Activated CD8-positive, alpha-beta memory T cell treated with anti-CD3 and anti-CD28 coated beads for 36 hours (primary cell): ENCODE measurements around the gene NOC4L. TPM values are rescaled to one million over a fixed set of nuclear protein-coding genes. Genes with fewer than 3 reads are reported as not detected.
"Not testable (repeated sequence)": the region's sequence is repeated elsewhere in the genome, so short reads cannot be mapped to it uniquely, and the experiment has no call there.

ENCODE experiments used
- CTCF ChIA-PET: fragments of 350-600 bp; sonication (Branson Sonifier 250); formaldehyde crosslinking; loops from one replicate; lab custom pipeline; 2021; ENCODE audit warnings: antibody characterized with exemption; lab: Charles Lee
- POLR2A ChIA-PET: fragments of 350-600 bp; sonication (Branson Sonifier 250); formaldehyde crosslinking; loops from one replicate; lab custom pipeline; 2021; ENCODE audit warnings: antibody characterized with exemption; lab: Charles Lee
- total RNA-seq, 2 experiments: library from RNA; stranded (reverse); gene quantifications; one replicate each; pipeline ENCODE4 v1.2.3, GENCODE V29; 2021

The NOC4L gene
- total RNA-seq, 2 experiments from 2014 or later, result 57.2 to 59.9 TPM

DNA sequence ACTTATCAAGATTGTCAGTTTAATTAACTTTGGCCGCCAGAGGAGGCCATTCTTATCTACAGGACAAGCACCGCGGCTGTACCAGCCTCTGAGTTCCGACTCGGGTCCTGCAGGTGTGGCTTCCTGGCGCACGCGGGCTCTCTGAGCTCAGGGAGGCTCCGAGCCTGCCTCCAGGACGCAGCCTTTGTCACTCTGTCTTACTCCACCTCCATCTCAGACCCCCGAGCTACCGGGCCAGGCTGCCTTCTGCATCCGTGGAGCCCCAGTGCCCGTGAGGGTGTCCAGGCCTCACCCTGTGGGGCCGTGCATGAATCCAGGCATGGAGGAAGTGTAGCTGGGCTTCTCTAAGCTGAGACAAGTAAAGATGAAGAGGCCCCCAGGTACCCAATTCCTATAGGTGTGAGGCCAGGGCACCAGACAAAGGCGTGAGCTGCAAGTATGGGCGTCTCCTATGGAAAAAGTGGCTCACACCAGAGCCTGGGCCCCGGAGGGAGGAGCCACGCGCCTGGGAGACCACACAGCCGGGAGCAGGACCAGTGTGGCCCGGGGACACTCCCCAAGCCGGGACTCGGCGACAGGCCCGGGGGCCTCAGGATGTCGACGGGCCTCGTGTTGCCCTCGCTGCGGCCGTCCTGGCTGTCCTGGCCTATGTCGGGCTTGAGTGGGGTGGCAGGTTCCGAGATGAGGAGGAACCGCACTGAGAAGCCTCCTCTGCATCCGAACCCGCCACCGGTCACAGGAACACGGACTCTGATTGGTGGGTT, 42.8 kb downstream of the NOC4L start:
- CTCF ChIA-PET, result interaction anchor here (1.0 kb wide), 1 partner anchor 34 kb away, joined by 3 read pairs; no protein-coding TSS in a partner anchor
- POLR2A ChIA-PET, result interaction anchor here (0.5 kb wide), 1 partner anchor 49 kb away, joined by 3 read pairs; no protein-coding TSS in a partner anchor

DNA sequence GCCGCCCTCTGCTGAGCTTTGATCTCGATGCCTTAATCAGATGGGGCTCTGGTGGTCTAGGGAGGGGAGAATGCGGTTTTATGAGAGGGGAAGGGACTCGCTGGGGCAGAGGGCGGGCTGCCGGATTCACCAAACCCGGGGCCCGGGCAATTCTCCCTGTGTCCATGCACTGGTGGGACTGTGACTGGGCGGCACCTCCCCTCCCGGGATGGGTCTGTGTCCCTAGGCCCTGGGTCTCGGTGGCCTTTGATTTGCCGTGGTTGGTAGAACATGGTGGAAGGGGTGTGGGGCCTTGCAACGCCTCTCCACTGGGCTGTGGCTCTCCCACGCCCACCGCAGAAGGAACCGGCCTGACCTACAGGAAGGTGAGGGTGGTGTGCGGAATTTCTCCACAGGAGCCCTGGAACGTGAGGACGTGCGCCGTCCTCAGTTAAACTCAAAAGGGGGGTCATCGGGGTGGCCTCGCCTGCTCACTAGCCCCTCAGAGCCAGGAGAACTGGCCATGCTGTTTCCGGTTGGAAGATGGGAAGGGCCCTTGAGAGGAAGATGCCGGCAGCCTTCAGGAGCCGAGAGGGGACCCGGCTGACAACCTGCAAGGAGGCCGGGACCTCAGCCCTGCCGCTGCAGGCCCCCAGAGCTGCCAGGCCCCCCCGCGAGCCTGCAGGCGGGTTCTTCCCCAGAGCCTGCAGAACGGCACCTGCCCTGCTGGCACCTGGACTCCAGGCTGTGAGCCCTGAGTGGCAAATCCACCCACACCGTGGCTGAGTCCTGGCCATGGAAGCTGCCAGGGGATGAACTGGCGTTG, 43.6 kb downstream of the NOC4L start:
- CTCF ChIA-PET, result interaction anchor here (1.0 kb wide), 1 partner anchor 34 kb away, joined by 3 read pairs; no protein-coding TSS in a partner anchor
- POLR2A ChIA-PET, result interaction anchor here (0.5 kb wide), 1 partner anchor 50 kb away, joined by 3 read pairs; no protein-coding TSS in a partner anchor

DNA sequence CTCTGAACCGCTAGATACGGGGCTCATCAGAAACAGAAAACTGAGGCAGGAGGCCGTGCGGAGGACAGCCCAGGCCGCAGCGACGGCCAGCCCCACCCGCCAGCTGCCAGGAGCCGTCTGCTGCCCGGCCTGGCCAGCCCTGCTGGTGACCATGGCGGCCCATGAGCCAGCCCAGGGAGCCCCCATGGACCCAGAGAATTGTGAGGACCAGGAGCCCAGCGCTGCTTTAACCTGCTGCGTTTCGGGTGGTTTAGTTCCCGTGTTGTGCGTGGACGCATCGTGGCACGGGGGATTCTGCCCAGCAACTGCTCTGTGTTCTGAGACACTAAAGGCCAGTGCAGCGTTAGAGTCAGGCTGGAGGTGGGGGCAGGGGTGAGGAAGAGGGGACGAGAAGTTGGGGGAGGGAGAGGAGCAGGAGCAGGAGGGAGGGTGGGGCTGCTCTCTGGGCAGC, 44.2 kb downstream of the NOC4L start:
- ChIA-PET POLR2A (no interaction called here), CTCF (interaction anchor here (1.0 to 1.5 kb wide), 2 partner anchors 35 to 36 kb away, joined by 3 read pairs; no protein-coding TSS in a partner anchor)

DNA sequence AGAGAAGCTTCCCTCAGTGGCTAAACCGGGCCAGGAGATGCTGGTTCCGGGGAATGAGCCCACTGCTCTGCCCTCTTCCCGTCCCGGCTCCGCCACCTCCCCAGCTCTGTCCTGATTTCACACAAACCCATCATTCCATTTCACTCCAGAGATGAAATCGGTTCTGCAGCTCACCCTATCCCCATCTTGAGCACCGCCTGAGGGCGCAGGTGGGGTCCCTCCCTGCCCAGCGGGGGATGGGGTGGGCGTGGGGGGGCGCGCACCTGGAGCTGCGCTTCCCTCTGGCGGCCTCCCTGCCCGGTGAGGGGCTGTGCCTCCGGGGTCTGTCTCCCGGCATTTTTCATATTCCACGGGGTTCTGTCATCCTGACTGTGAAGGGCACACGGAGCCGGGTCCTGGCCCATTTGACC, 44.7 kb downstream of the NOC4L start:
- POLR2A ChIA-PET, result interaction anchor here (0.6 kb wide), 1 partner anchor 10 kb away, joined by 3 read pairs; no protein-coding TSS in a partner anchor
- CTCF ChIA-PET, result interaction anchor here (1.5 kb wide), 1 partner anchor 36 kb away, joined by 3 read pairs; no protein-coding TSS in a partner anchor

DNA sequence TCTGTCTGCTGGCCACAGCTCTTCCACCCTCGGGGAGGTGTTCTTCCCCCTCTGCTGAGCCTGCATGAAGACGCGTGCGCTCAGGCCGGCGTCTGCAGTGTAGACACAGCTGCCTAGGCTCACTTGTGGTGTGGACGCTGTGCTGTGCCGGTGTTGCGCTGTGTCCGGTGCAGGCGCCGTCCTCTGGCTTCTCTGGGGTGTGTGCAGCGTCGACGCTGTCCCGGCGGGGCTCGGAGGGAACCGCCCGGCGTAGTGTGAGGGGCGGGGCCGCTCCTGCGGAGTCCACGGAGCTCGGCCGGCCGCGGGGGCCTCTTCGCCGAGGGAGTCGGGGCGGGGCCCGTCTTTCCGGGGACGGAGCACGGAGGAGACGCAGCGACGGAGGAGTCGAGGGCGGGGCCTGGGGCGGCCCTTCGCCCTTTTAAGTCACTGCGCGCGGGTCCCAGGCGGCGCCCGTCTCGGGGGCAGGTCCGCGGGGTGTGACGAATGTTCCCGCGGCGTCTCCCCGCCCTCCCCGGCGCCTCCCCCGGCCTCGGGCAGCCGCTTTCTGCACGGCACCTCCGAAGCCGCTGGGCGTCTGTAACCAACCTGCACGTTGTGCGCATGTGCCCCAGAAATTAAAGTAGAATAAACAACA, 45.2 kb downstream of the NOC4L start:
- POLR2A ChIA-PET, result interaction anchor here (0.6 kb wide), 1 partner anchor 11 kb away, joined by 3 read pairs; no protein-coding TSS in a partner anchor
- CTCF ChIA-PET, result interaction anchor here (1.5 kb wide), 1 partner anchor 37 kb away, joined by 3 read pairs; no protein-coding TSS in a partner anchor

DNA sequence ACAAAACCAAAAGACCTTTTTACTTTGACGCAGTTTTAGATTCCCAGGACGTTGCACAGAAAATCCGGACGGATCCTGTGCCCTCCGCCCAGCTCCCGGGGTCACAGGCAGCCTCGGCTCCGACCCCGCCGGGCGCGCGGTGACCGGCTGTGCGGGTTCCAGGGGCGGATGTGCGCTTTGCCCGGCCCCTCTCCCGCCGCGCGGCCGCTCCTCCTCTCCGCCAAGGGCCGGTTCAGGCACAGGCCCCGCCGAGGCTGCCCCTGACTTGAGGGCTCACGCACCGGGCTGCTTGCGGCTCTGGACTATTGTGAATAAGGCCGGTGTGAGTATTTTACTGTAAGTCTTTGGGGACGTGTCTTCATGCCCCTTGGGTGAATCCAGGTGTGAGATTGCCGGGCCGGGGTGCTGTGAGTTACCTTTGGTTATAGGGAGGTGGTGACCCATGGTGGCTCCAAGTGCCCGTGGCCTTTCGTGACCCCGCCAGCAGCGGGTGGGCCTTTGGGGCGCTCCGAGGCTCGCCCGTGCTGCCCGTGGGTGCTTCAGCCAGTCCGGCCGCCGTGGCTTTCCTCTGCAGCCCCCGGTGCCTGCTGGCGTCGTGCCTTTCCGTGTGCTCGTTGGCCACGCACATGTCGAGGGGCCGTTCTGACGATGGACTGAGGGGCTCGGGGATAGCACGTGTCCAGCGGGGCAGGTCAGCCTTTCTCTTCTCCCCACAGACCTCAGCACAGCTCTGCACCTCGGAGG, 45.9 kb downstream of the NOC4L start:
- POLR2A ChIA-PET, result no interaction called here

DNA sequence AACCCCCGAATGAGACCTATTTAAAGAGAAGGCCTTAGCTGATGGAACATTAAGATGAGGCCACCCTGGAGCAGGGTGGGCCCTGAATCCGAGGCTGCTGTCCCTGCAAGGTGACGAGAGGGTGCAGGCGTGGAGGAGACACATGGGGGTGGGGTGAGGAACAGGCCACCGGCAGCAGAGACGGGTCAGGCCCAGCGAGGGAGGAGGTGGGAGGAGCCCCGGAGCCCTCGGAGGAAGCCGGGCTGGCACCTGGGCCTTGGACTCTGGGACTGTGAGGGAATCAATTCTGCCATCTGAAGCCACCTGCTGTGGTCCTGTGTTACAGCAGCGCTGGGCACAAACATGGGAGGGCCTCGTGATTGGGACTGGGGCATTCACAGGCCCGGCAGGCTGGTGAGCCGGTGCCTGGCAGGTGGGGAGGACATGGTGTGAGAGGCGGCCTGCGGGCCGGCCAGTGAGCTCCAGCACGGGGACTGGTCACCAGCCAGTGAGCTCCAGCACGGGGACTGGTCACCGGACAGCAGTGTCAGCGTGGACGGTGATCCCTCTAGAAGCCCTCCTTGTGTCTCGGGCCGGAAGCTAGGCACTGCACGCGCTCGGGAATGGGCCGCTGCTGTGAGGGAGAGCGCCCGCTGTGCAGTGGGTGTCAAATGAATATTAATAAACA, 46.7 kb downstream of the NOC4L start:
- CTCF ChIA-PET, result no interaction called here
- POLR2A ChIA-PET, result no interaction called here

More for the DNA sequence above, 45.9 kb downstream of the NOC4L start:
- CTCF ChIA-PET, result interaction anchor here (1.5 kb wide), 1 partner anchor 38 kb away, joined by 3 read pairs; no protein-coding TSS in a partner anchor

DNA sequence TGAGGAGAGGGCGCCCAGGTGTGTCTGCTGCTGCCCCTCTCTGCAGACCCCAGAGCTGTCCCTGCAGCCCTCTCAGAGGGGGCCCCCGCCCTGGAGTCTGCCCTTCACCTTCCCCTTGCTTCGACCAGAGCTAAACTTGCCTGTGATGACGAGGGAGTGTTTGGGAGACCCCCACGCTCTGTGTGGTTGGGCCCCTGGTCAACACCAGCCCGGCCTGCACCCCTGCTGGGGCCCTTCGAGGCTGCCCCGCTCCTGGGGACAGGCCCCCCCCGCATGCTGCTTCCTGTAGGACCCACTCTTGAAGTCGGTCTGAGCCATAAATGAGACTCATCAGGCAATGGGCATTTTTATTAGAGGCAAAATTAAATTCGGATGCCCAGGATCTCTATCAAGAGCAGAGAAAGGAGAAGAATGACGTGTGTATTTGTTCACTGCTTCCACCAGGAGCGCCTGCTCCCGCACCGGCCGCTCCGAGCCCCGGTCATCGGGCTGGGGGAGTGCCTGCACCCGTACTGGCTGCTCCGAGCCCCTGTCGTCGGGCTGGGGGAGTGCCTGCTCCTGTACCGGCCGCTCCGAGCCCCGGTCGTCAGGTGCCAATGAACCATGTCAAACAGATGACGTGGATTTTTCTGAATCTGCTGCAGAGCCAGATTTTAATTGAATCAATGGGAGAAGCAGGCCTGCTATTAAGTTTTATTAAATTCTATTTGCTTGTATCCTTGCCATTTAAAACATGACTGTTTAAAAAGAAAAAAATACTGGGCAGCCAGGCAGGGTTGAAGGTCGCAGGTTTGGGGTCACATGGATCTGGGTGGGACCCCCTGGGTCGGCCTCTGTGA, 47.7 kb downstream of the NOC4L start:
- ChIA-PET CTCF (no interaction called here), POLR2A (no interaction called here)

DNA sequence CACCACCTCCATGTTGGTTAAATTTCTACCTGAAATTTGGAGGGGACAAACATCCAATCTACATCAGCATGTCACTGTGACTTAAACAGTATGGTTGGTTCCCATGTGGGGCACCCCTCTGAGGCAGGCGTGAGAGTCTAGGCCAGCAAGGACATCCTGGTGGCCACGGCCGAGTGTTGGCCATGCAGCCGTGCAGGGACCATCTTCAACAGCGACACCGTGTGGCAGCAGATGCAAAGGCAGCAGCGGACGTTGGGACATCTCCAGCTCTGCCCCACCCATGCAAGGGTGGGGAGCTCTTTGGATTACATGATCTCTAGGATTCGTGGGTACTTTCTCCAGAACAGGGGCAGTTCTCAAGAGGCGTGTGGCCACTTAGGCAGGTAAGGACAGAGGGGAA, 49.8 kb downstream of the NOC4L start:
- CTCF ChIA-PET, result no interaction called here
- POLR2A ChIA-PET, result no interaction called here

DNA sequence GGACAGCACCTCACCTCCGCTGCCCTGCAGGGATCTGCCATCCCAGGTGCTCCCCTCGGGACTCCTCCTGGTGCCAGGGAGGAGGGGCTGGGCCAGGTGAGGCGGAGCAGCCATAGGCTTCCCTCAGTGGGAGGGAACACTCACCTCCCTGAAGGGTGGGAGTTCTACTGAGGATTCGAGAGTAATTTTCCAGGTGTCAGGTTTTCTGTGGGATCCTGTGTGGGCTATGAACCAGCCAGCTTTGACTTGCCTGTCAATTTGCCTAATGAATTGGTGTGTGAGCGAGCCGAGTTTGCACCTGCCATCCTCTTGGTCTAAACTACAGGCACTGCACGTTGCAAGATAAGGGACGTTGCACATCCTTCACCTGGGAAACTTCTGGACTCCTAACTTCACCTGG, 50.3 kb downstream of the NOC4L start:
- ChIA-PET POLR2A (no interaction called here), CTCF (no interaction called here)

DNA sequence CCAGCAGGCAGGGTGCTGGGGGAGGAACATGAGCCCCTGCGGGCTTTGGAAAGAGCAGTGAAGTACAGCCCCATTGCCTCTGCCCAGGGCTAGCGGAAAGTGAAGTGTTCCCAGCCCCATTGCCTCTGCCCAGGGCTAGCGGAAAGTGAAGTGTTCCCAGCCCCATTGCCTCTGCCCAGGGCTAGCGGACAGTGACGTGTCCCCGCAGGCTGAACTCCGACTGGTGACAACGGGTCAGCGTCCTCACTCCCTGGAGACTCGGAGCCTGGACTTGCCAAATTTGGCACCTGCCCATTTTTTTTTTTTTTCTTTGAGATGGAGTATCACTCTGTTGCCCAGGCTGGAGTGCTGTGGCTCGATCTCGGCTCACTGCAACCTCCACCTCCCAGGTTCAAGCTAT, 51.0 kb downstream of the NOC4L start:
- CTCF ChIA-PET, POLR2A ChIA-PET: not testable (repeated sequence)

DNA sequence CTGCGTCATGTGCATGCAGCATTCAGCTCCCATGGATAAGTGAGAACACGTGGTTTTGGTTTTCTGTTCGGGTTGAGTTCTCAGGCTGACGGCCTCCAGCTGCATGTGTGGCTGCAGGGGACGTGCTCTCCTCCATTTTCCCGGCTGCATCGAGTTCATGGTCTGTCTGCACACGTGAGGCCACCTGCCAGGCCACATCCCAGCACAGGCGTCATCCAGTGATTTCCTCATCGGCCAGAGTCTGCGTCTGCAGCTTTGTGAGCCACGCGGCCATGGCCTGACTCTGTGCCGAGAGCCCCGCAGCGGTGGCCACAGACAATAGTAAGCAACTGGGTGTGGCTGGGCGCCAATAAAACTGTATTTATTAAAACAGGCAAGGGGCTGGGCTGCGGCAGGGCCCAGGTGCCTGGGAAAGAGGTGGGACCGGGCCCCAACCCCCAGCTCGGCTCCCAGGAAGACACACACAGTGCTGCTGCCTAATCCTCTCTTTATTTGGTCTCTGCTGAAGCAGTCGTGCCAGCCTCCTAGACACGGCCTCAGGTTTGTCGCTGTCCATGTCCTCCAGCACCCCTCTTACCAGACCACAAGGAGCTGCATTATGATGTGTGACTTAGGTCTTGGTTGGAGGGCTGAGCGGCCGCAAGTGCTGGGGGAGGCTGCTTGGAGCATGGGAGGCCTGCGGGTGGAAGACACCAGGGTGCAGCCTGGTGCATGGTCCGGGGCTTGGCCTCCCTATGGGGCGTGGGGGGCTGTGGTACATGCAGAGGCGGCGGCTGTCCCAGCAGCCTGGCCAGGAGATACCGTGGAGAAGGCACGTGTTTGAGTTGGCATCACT, 52.0 kb downstream of the NOC4L start:
- ChIA-PET POLR2A (no interaction called here), CTCF (no interaction called here)

DNA sequence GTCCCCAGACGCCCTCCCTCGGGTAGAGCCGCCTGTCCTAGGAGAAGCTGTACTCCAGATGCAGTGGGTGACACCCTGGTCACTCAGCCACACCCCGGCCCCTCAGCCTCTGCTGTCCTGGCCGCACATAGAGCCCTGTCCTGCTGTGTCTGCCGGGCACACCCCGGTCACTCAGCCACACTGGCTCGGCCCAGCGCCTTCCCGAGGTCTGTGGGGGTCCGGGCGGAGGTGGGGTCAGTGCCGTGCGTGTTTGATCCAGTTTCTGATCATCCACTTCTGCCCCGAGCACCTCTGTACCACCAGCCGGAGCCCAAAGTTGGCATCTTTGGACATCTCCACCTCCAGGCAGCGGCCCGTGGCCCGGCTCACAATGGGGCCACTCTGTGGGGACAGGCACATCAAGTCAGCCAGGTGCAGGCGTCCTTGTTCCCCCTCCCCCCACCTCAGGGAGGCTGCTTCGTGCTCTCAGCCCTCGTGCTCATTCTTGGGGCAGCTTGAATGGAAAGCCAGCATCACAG, 52.7 kb downstream of the NOC4L start:
- ChIA-PET CTCF (no interaction called here), POLR2A (no interaction called here)

DNA sequence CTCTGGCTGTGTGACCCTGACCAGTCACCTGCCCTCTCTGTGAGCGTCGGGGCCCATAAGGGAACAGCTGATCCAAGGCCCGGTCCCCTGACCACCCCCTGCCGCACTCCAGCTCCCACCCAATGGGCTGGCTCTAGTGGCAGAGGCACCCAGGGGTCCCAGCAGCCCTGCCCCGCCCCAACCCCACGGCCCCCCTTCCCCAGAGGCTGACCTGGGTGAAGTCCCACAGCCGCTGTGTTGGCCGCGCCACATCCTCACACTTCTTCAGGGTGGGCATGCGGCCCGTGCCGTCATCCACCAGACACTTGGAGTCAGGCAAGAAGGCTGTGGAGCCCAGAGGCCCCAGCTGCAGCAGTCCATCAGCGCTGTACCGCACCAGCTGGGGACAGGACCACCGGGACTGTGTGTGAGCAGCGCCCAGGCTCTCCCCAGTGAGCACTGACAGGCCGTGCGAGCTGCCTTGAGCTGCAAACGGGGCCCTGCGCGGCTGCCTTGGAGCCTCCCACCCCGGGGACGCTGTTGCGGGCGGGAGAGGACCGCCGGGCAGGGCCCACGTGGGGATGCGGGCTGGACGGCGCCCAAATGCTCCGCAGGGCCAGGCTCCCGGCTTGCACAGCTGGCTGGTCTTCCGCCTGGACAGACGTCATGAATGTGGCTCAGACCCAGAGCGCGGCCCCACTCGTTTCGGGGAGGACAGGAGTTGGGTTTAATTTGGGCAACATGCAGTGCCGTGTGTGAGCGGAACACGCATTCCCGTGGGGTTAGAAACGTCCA, 53.5 kb downstream of the NOC4L start:
- POLR2A ChIA-PET, result no interaction called here
- CTCF ChIA-PET, result no interaction called here

DNA sequence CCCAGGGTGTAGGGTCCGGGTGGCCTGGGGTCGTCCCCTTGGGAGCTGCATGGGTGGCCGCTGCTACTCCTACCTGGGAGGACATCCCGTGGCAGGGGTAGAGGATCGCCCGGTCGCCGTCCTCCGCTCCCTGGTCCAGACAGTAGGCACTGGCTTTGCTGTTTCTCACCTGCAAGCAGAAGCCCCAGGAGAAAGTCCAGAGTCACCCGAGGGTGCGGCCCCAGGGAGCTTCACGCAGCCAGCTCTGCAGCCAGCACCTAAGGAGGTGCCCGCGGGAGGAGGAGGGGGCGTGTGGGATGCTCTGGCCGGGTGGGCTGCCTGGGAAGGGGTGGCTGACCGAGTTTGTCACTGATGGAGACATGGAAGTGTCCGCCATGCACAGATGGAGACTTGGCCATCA, 54.8 kb downstream of the NOC4L start:
- ChIA-PET POLR2A (no interaction called here), CTCF (no interaction called here)
